Fibroblast of lung (primary cell): ENCODE measurements around the gene BCAS3.

Experiments
- EZH2 ChIP-seq: IDR thresholded peaks from 2 replicates; pipeline ENCODE4 v1.5.1; 2012; ENCODE audit warnings: low read length, control low read depth, mild to moderate bottlenecking; ENCODE audit errors: missing control alignments
- TF ChIP-seq, protein P1 (sequence below), 2 donors: IDR thresholded peaks in 1 of 2; conservative IDR thresholded peaks in 1 of 2; 1 replicate in 1 of 2; 2 replicates in 1 of 2; pipeline ENCODE4 v1.5.1; 2011 to 2012; ENCODE audit warnings: low read length in 2 of 2, control low read depth in 1 of 2, inconsistent platforms in 1 of 2, low read depth in 1 of 2, mild to moderate bottlenecking in 1 of 2

DNA sequence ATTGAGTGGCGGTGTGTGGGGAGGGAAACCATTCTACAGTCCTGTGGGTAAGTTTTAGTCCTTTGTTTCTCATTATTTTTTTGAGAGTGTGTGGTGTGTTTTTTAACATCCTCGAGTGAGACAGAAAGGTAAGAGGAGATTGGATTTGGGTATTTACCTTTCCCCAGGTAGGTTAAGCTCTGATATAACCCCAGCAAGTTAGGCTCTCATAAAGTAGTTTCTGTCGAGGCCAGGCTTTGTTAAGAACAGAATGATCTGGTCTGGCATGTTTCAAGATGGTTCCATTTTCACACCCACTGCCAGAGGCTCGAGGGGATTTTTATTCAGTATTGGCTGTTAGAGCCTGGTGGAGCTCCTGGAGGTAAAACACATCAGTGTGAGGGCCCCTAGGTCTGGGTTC, 62.9 kb downstream of the BCAS3 start:
- no peak for TF ChIP-seq EZH2
- TF ChIP-seq, protein P1, sequence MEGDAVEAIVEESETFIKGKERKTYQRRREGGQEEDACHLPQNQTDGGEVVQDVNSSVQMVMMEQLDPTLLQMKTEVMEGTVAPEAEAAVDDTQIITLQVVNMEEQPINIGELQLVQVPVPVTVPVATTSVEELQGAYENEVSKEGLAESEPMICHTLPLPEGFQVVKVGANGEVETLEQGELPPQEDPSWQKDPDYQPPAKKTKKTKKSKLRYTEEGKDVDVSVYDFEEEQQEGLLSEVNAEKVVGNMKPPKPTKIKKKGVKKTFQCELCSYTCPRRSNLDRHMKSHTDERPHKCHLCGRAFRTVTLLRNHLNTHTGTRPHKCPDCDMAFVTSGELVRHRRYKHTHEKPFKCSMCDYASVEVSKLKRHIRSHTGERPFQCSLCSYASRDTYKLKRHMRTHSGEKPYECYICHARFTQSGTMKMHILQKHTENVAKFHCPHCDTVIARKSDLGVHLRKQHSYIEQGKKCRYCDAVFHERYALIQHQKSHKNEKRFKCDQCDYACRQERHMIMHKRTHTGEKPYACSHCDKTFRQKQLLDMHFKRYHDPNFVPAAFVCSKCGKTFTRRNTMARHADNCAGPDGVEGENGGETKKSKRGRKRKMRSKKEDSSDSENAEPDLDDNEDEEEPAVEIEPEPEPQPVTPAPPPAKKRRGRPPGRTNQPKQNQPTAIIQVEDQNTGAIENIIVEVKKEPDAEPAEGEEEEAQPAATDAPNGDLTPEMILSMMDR (conservative IDR thresholded peaks at IDR 0.05 in 1 of 2, IDR thresholded peaks at IDR 0.05 in 1 of 2; ENCODE audit: low read depth in 1 of 2, low read length in 2 of 2): no peak
